H1 (cell line): ENCODE results near the gene HOMER2. TPM values are rescaled to one million over a fixed set of nuclear protein-coding genes. Genes with fewer than 3 reads are reported as not detected.
A peak's percentile ranks its signal among the peaks of the same experiment; 100 is the strongest.

ENCODE experiments used
- CTCF ChIA-PET: fragments of 300-600 bp; sonication (Branson Sonifier 250); formaldehyde crosslinking; loops from one replicate; lab custom pipeline; 2021; ENCODE audit not compliant: partially characterized antibody; lab: Charles Lee
- POLR2A ChIA-PET: fragments of 300-600 bp; sonication (Branson Sonifier 250); formaldehyde crosslinking; loops from one replicate; lab custom pipeline; 2021; ENCODE audit warnings: inconsistent platforms; ENCODE audit not compliant: partially characterized antibody; lab: Charles Lee
- DNase-seq, 2 experiments: peaks; one replicate each; pipeline versions ENCODE4 v3.0.0 to v3.0.0-alpha.2; 2010 to 2022; ENCODE audit warnings: low spot score in 2 of 2, low read depth in 1 of 2, mixed read lengths in 1 of 2
- FAIRE-seq: peaks from 2 replicates; lab custom pipeline; 2011; peaks lifted over from hg19 to GRCh38; lab: Jason Lieb, UNC
- H2AFZ ChIP-seq: 2 replicates; pipeline ENCODE4 v1.8.1; 2012; ENCODE audit warnings: low read length, inconsistent platforms
- H2AK5ac ChIP-seq: 2 replicates; pipeline ENCODE4 v1.6.1; 2013; ENCODE audit warnings: low read depth, low read length
- H2BK120ac ChIP-seq: replicated peaks from 2 replicates; pipeline ENCODE3; 2013; ENCODE audit warnings: low read depth, low read length, inconsistent platforms
- H2BK12ac ChIP-seq: 2 replicates; pipeline ENCODE4 v1.6.1; 2013; ENCODE audit warnings: low read depth, low read length
- H2BK15ac ChIP-seq: 2 replicates; pipeline ENCODE4 v1.6.1; 2013; ENCODE audit warnings: low read length
- H2BK20ac ChIP-seq: 2 replicates; pipeline ENCODE4 v1.6.1; 2013; ENCODE audit warnings: low read length
- H2BK5ac ChIP-seq: 2 replicates; pipeline ENCODE4 v1.6.1; 2013; ENCODE audit warnings: low read depth, low read length
- H3K14ac ChIP-seq: 2 replicates; pipeline ENCODE4 v1.6.1; 2013; ENCODE audit warnings: inconsistent platforms; ENCODE audit not compliant: insufficient read length
- H3K18ac ChIP-seq: 2 replicates; pipeline ENCODE4 v1.6.1; 2013; ENCODE audit warnings: low read length; ENCODE audit errors: extremely low read depth
- H3K23ac ChIP-seq: 2 replicates; pipeline ENCODE4 v1.6.1; 2013; ENCODE audit warnings: inconsistent platforms; ENCODE audit not compliant: insufficient read length
- H3K23me2 ChIP-seq: 2 replicates; pipeline ENCODE4 v1.6.1; 2013; ENCODE audit warnings: low read depth, low read length
- H3K27ac ChIP-seq: 2 replicates; pipeline ENCODE4 v1.6.1; 2011; ENCODE audit warnings: low read depth, low read length, inconsistent platforms
- H3K27me3 ChIP-seq, 4 experiments: replicated peaks in 1 of 4; 1 replicate in 1 of 4; 2 replicates in 3 of 4; pipeline versions ENCODE4 v1.6.1 to v1.8.1; 2011 to 2013; ENCODE audit warnings: low read length in 3 of 4, mild to moderate bottlenecking in 3 of 4, inconsistent platforms in 2 of 4, mixed read lengths in 2 of 4, moderate library complexity in 1 of 4; ENCODE audit not compliant: control insufficient read depth in 3 of 4, insufficient read depth in 3 of 4; ENCODE audit errors: extremely low read depth in 1 of 4
- H3K36me3 ChIP-seq, 4 experiments: 2 replicates each; pipeline versions ENCODE4 v1.6.1 to v1.8.1; 2011 to 2013; ENCODE audit warnings: mild to moderate bottlenecking in 4 of 4, low read length in 3 of 4, moderate library complexity in 2 of 4, control low read depth in 1 of 4, inconsistent platforms in 1 of 4; ENCODE audit not compliant: insufficient read depth in 4 of 4, control insufficient read depth in 2 of 4
- H3K4ac ChIP-seq: replicated peaks from 2 replicates; pipeline ENCODE3; 2013; ENCODE audit warnings: low read length, low read depth, mixed read lengths, inconsistent platforms; ENCODE audit not compliant: insufficient read length
- H3K4me1 ChIP-seq, 4 experiments: replicated peaks in 1 of 4; 1 replicate in 1 of 4; 2 replicates in 3 of 4; pipeline versions ENCODE4 v1.6.1 to v1.8.1; 2011 to 2013; ENCODE audit warnings: low read length in 3 of 4, inconsistent platforms in 2 of 4, mixed read lengths in 1 of 4; ENCODE audit not compliant: insufficient read depth in 4 of 4, control insufficient read depth in 3 of 4
- H3K4me2 ChIP-seq, 2 experiments: 2 replicates each; pipeline versions ENCODE4 v1.6.1 to v1.8.1; 2011 to 2013; ENCODE audit warnings: low read depth in 2 of 2, low read length in 2 of 2, control low read depth in 1 of 2, inconsistent platforms in 1 of 2, mild to moderate bottlenecking in 1 of 2; ENCODE audit not compliant: insufficient read depth in 1 of 2
- H3K4me3 ChIP-seq, 4 experiments: fragments of 200-600, 300-600 bp in 1 of 4; sonication (generic), shearing (Covaris generic), sonication (Bioruptor Twin) in 1 of 4; 2 replicates each; pipeline versions ENCODE4 v1.5.1 to v1.8.1; 2011 to 2016; ENCODE audit warnings: low read length in 4 of 4, low read depth in 3 of 4, control low read depth in 2 of 4, inconsistent platforms in 2 of 4, mild to moderate bottlenecking in 2 of 4, mixed read lengths in 1 of 4, moderate library complexity in 1 of 4; ENCODE audit not compliant: insufficient read depth in 2 of 4; ENCODE audit errors: extremely low read depth in 1 of 4
- H3K56ac ChIP-seq: replicated peaks from 2 replicates; pipeline ENCODE3; 2013; ENCODE audit warnings: low read depth, mild to moderate bottlenecking, mixed read lengths, low read length, inconsistent platforms; ENCODE audit not compliant: insufficient read length
- H3K79me1 ChIP-seq: 2 replicates; pipeline ENCODE4 v1.6.1; 2013; ENCODE audit warnings: low read depth, low read length, control low read depth
- H3K79me2 ChIP-seq, 2 experiments: 2 replicates each; pipeline versions ENCODE4 v1.6.1 to v1.8.1; 2012 to 2013; ENCODE audit warnings: low read length in 2 of 2, mild to moderate bottlenecking in 2 of 2, inconsistent platforms in 1 of 2; ENCODE audit not compliant: insufficient read depth in 2 of 2, control insufficient read depth in 1 of 2
- H3K9ac ChIP-seq, 4 experiments: replicated peaks in 1 of 4; 1 replicate in 1 of 4; 2 replicates in 3 of 4; pipeline versions ENCODE4 v1.6.1 to v1.8.1; 2011 to 2013; ENCODE audit warnings: low read depth in 3 of 4, low read length in 3 of 4, control low read depth in 2 of 4, mild to moderate bottlenecking in 2 of 4, moderate library complexity in 2 of 4, inconsistent platforms in 1 of 4; ENCODE audit errors: extremely low read depth in 1 of 4
- H3K9me3 ChIP-seq, 2 experiments: 2 replicates each; pipeline versions ENCODE4 v1.6.1 to v1.8.1; 2012 to 2013; ENCODE audit warnings: mild to moderate bottlenecking in 2 of 2, moderate library complexity in 2 of 2, control low read depth in 1 of 2, inconsistent platforms in 1 of 2, low read depth in 1 of 2, low read length in 1 of 2, mixed read lengths in 1 of 2; ENCODE audit not compliant: insufficient read depth in 2 of 2
- H4K20me1 ChIP-seq, 2 experiments: replicated peaks in 1 of 2; 2 replicates each; pipeline versions ENCODE3 to v1.8.1; 2011 to 2013; ENCODE audit warnings: inconsistent platforms in 2 of 2, low read length in 2 of 2, mild to moderate bottlenecking in 1 of 2; ENCODE audit not compliant: insufficient read depth in 2 of 2, control insufficient read depth in 1 of 2
- H4K5ac ChIP-seq: 2 replicates; pipeline ENCODE4 v1.6.1; 2013; ENCODE audit warnings: low read length, low read depth, mixed read lengths, inconsistent platforms; ENCODE audit not compliant: insufficient read length
- H4K8ac ChIP-seq: 2 replicates; pipeline ENCODE4 v1.8.0; 2013; ENCODE audit warnings: mild to moderate bottlenecking, moderate library complexity, low read length, inconsistent platforms; ENCODE audit not compliant: insufficient read depth; ENCODE audit errors: extremely low read depth
- H4K91ac ChIP-seq: replicated peaks from 2 replicates; pipeline ENCODE3; 2013; ENCODE audit warnings: low read length, mixed read lengths, inconsistent platforms; ENCODE audit not compliant: insufficient read length
- ATF2 ChIP-seq: IDR thresholded peaks from 2 replicates; pipeline ENCODE4 v1.6.1; 2012; ENCODE audit warnings: low read length, inconsistent platforms
- BCL11A ChIP-seq, 2 experiments: IDR thresholded peaks; one replicate each; pipeline ENCODE4 v1.6.1; 2011; ENCODE audit warnings: low read depth in 2 of 2, low read length in 2 of 2, mild to moderate bottlenecking in 2 of 2
- CBX5 ChIP-seq: fragments of 300-800, 300-1000 bp; sonication (generic); IDR thresholded peaks from 2 replicates; pipeline ENCODE4 v1.7.1; 2016; ENCODE audit warnings: antibody characterized with exemption, low read length, low read depth
- CEBPB ChIP-seq: IDR thresholded peaks from 2 replicates; pipeline ENCODE4 v1.6.1; 2012; ENCODE audit warnings: low read depth, low read length
- CHD1 ChIP-seq: IDR thresholded peaks from 2 replicates; pipeline ENCODE4 v1.6.1; 2012; ENCODE audit warnings: low read depth, low read length, improper control_type of control experiment
- KDM4A ChIP-seq: IDR thresholded peaks from one replicate; pipeline ENCODE4 v1.7.1; 2012; ENCODE audit warnings: low read depth, mild to moderate bottlenecking, moderate library complexity, low read length, inconsistent platforms; ENCODE audit not compliant: severe bottlenecking
- KDM5A ChIP-seq: fragments of 200-600 bp; IDR thresholded peaks from 2 replicates; pipeline ENCODE4 v1.7.1; 2012; ENCODE audit warnings: mild to moderate bottlenecking, low read length, inconsistent platforms, mixed read lengths
- MAFK ChIP-seq: IDR thresholded peaks from 2 replicates; pipeline ENCODE4 v1.6.1; 2012; ENCODE audit warnings: low read depth, mild to moderate bottlenecking, improper control_type of control experiment, low read length
- POU5F1 ChIP-seq: IDR thresholded peaks from 2 replicates; pipeline ENCODE4 v1.6.1; 2011; ENCODE audit warnings: low read depth, mild to moderate bottlenecking, low read length, moderate library complexity
- RFX5 ChIP-seq: IDR thresholded peaks from 2 replicates; pipeline ENCODE4 v1.6.1; 2011; ENCODE audit warnings: low read depth, low read length, improper control_type of control experiment, borderline replicate concordance
- SIN3A ChIP-seq, 2 experiments: IDR thresholded peaks in 1 of 2; conservative IDR thresholded peaks in 1 of 2; 2 replicates each; pipeline ENCODE4 v1.6.1; 2011 to 2012; ENCODE audit warnings: low read length in 2 of 2, improper control_type of control experiment in 1 of 2, low read depth in 1 of 2, mild to moderate bottlenecking in 1 of 2
- WGBS, 2 experiments: shearing (Covaris generic) in 1 of 2; methylation state at CpG; one replicate each; pipeline versions ENCODE4 v1.1.6 to v1.1.7; 2013 to 2015; ENCODE audit warnings: low lambda C conversion rate in 2 of 2, mixed read lengths in 2 of 2, inconsistent platforms in 1 of 2, low coverage in 1 of 2, missing lambda C conversion rate in 1 of 2; ENCODE audit not compliant: insufficient replicate concordance in 2 of 2, insufficient coverage in 1 of 2, insufficient read length in 1 of 2; ENCODE audit errors: extremely low coverage in 1 of 2, missing lambda C conversion rate in 1 of 2; 5-methylcytosine and 5-hydroxymethylcytosine counted together
- polyA plus RNA-seq, 7 experiments: library from polyadenylated mRNA; depleted of rRNA in 3 of 7; stranded (reverse) in 5 of 7; unstranded in 2 of 7; fragments of >200 nt in 5 of 7; fragments of 200-250 nt in 2 of 7; gene quantifications; 1 replicate in 5 of 7; 2 replicates in 1 of 7; 4 replicates in 1 of 7; pipeline versions ENCODE4 v1.2.1 to v1.2.3, GENCODE V29; 2011 to 2013; ENCODE audit warnings: missing spikeins in 2 of 7, mixed read lengths in 2 of 7
- total RNA-seq: library from RNA; stranded (reverse); fragmentation: NEBNext Ultra II Directional; extraction: Animal tissue kit (Norgen Biotek cat#: 25700); gene quantifications from 2 replicates; pipeline ENCODE4 v1.2.1, GENCODE V29; 2021
- TF ChIP-seq, protein P1 (sequence below): IDR thresholded peaks from 2 replicates; pipeline ENCODE4 v1.6.1; 2011; ENCODE audit warnings: low read length, improper control_type of control experiment

Gene HOMER2
- total and polyA plus RNA-seq, 2 of the 8 experiments (the other 6 are each of a cell fraction or from before 2014, with no cell fraction given), result 12.5 to 27.6 TPM

DNA sequence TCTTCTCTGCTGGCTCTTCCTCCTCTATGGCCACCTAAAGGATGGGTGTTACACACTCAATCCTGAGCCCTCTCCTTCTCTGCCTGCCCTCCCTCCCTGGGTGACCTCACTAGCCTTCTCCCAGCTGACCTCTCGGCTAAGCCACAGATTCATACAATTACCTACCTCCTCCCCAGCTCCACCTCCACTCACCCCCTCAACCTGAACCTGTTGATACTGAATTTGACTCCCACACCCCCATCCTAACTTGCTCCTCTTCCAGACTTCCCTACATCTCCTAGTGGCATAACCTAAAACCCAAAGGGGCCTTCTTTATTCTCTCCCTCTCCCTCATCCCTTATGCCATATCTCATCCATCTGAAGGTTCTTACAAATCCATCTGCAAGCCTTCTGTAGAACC, 17.1 kb downstream of the HOMER2 start:
- DNase-seq (no peak), FAIRE-seq (no peak)
- H3K27me3 ChIP-seq, result no peaks in the 10 kb centered on the region
- no peaks in the 10 kb centered on the region for H3K9me3 ChIP-seq
- H2BK5ac ChIP-seq, result no peak overlapping the region
- H4K20me1 ChIP-seq, result no peaks in the 10 kb centered on the region
- no peak overlapping the region for H3K4ac ChIP-seq
- H3K18ac ChIP-seq, result no peak overlapping the region
- H4K91ac ChIP-seq, result no peak overlapping the region
- peak overlapping the region; percentile 65; the same call in 1 of the 2 replicates for H2AK5ac ChIP-seq
- H3K23ac ChIP-seq, result no peak overlapping the region
- H3K9ac ChIP-seq, result no peak overlapping the region
- H3K4me2 ChIP-seq, result no peak overlapping the region
- no peak overlapping the region for H3K27ac ChIP-seq
- 0 out of 7 replicates have a peak, but pooled peaks cover 0 to 2% (median 0%) of the 10 kb centered on the region in 4 experiments for H3K4me1 ChIP-seq
- 73% methylated on average over 1 of the region's 1 CpG; no CpG with 5 or more reads in 1 of the 2 experiments for WGBS, 2 experiments
- no peak overlapping the region for H2BK120ac ChIP-seq
- no peaks in the 10 kb centered on the region for H3K79me2 ChIP-seq
- H3K23me2 ChIP-seq, result peaks cover 1% of the 10 kb centered on the region
- H4K5ac ChIP-seq, result no peak overlapping the region
- ChIA-PET POLR2A (no interaction called here), CTCF (interaction anchor here (0.6 kb wide), 1 partner anchor 15 kb away, joined by 3 read pairs; no protein-coding TSS in a partner anchor)
- H3K14ac ChIP-seq, result no peak overlapping the region
- H4K8ac ChIP-seq, result no peak overlapping the region
- H3K36me3 ChIP-seq, result no peaks in the 10 kb centered on the region
- no peak overlapping the region for H2AFZ ChIP-seq
- H2BK15ac ChIP-seq, result no peak overlapping the region
- H3K4me3 ChIP-seq, result no peak overlapping the region
- no peaks in the 10 kb centered on the region for H3K79me1 ChIP-seq
- H2BK20ac ChIP-seq, result no peak overlapping the region
- H2BK12ac ChIP-seq, result no peak overlapping the region
- H3K56ac ChIP-seq, result no peak overlapping the region
- TF ChIP-seq CBX5 (no peak), BCL11A (IDR thresholded peaks at IDR 0.05; ENCODE audit: low read depth in 2 of 2, low read length in 2 of 2) (no peak), CEBPB (no peak), POU5F1 (no peak), MAFK (no peak), RFX5 (no peak), SIN3A (conservative IDR thresholded peaks at IDR 0.05 in 1 of 2, IDR thresholded peaks at IDR 0.05 in 1 of 2; ENCODE audit: low read depth in 1 of 2, low read length in 2 of 2) (no peak), CHD1 (no peak), KDM5A (no peak), ATF2 (no peak), KDM4A (no peak)
- TF ChIP-seq, protein P1, sequence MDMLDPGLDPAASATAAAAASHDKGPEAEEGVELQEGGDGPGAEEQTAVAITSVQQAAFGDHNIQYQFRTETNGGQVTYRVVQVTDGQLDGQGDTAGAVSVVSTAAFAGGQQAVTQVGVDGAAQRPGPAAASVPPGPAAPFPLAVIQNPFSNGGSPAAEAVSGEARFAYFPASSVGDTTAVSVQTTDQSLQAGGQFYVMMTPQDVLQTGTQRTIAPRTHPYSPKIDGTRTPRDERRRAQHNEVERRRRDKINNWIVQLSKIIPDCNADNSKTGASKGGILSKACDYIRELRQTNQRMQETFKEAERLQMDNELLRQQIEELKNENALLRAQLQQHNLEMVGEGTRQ, result no peak
